Measurements from ENCODE around the gene NHLRC2.
A peak's percentile ranks its signal among the peaks of the same experiment; 100 is the strongest.

NHLRC2 gene

GRCh38 chr10:113867904-113868303, 13.4 kb downstream of the NHLRC2 start:
- H3K27ac ChIP-seq (ENCODE audit: low read depth, low read length, poor library complexity, severe bottlenecking), result no peak overlapping the region
- H3K79me2 ChIP-seq (ENCODE audit: insufficient read depth, low read length), result peaks cover 15% of the 10 kb centered on the region
- H3K4me2 ChIP-seq (ENCODE audit: low read length), result no peak overlapping the region
- H2AFZ ChIP-seq (ENCODE audit: low read length), result no peak overlapping the region
- H3K4me3 ChIP-seq (ENCODE audit: low read depth, low read length, poor library complexity, severe bottlenecking), result no peak overlapping the region
- no peak overlapping the region for H3K9ac ChIP-seq (ENCODE audit: low read length)
- no peaks in the 10 kb centered on the region for H4K20me1 ChIP-seq (ENCODE audit: insufficient read depth, low read length)
- no peaks in the 10 kb centered on the region for H3K9me2 ChIP-seq (ENCODE audit: low read depth, low read length)
- H3K27me3 ChIP-seq (ENCODE audit: insufficient read depth, low read length), result no peaks in the 10 kb centered on the region
- peaks cover 33% of the 10 kb centered on the region for H3K36me3 ChIP-seq (ENCODE audit: insufficient read depth, low read length)
- TF ChIP-seq CTCF (IDR thresholded peaks at IDR 0.05; ENCODE audit: low read length) (no peak), EZH2 (IDR thresholded peaks at IDR 0.05; ENCODE audit: borderline replicate concordance, low read length) (no peak)
- 0 out of 2 replicates have a peak, but pooled peaks cover 3% of the 10 kb centered on the region for H3K9me3 ChIP-seq (ENCODE audit: low read length)
- no peaks in the 10 kb centered on the region for H3K4me1 ChIP-seq (ENCODE audit: insufficient read depth, low read length, severe bottlenecking)
- no peaks in the 10 kb centered on the region for H3F3A ChIP-seq (ENCODE audit: insufficient read depth, low read length)

DNA sequence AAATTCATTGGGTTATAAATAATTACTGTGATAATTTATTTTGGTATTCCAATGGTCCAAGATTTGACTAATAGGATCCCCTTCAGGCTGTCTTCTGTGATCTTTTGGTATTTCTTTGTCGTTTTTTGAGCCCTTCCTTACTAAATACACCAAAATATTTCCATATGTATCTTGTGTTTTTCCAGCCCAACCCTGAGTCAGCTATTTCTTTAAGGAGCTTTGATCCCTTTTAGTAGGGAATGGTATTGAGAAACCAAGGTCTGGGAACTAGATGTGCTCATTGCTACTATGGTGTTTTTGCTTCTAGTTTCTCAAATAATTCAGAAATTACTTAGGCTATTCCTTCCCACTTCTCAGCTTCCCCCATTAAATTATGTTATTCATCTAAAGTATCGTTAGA, 15.3 kb downstream of the NHLRC2 start:
- H3F3A ChIP-seq (ENCODE audit: insufficient read depth, low read length), result no peaks in the 10 kb centered on the region
- H3K36me3 ChIP-seq (ENCODE audit: insufficient read depth, low read length), result peaks cover 24% of the 10 kb centered on the region
- no peaks in the 10 kb centered on the region for H3K27me3 ChIP-seq (ENCODE audit: insufficient read depth, low read length)
- no peak overlapping the region for H3K4me3 ChIP-seq (ENCODE audit: low read depth, low read length, poor library complexity, severe bottlenecking)
- no peak overlapping the region for H2AFZ ChIP-seq (ENCODE audit: low read length)
- H3K9ac ChIP-seq (ENCODE audit: low read length), result no peak overlapping the region
- no peaks in the 10 kb centered on the region for H3K4me1 ChIP-seq (ENCODE audit: insufficient read depth, low read length, severe bottlenecking)
- no peak overlapping the region for H3K27ac ChIP-seq (ENCODE audit: low read depth, low read length, poor library complexity, severe bottlenecking)
- no peaks in the 10 kb centered on the region for H4K20me1 ChIP-seq (ENCODE audit: insufficient read depth, low read length)
- TF ChIP-seq CTCF (IDR thresholded peaks at IDR 0.05; ENCODE audit: low read length), result no peak
- TF ChIP-seq EZH2 (IDR thresholded peaks at IDR 0.05; ENCODE audit: borderline replicate concordance, low read length), result no peak
- peaks cover 5% of the 10 kb centered on the region; the same call in 1 of the 2 replicates for H3K9me3 ChIP-seq (ENCODE audit: low read length)
- no peaks in the 10 kb centered on the region for H3K9me2 ChIP-seq (ENCODE audit: low read depth, low read length)
- no peak overlapping the region for H3K4me2 ChIP-seq (ENCODE audit: low read length)
- peaks cover 19% of the 10 kb centered on the region for H3K79me2 ChIP-seq (ENCODE audit: insufficient read depth, low read length)

- H3K9me3 ChIP-seq (ENCODE audit: low read length), result peaks cover 5% of the 10 kb centered on the region; the same call in 1 of the 2 replicates
- H3K27me3 ChIP-seq (ENCODE audit: insufficient read depth, low read length), result no peaks in the 10 kb centered on the region
- no peak overlapping the region for H3K4me2 ChIP-seq (ENCODE audit: low read length)
- H3K9me2 ChIP-seq (ENCODE audit: low read depth, low read length), result no peaks in the 10 kb centered on the region
- peak; percentile 18; the same call in 1 of the 2 replicates for TF ChIP-seq CTCF (IDR thresholded peaks at IDR 0.05; ENCODE audit: low read length)
- TF ChIP-seq EZH2 (IDR thresholded peaks at IDR 0.05; ENCODE audit: borderline replicate concordance, low read length), result no peak
- no peaks in the 10 kb centered on the region for H4K20me1 ChIP-seq (ENCODE audit: insufficient read depth, low read length)
- no peak overlapping the region for H3K4me3 ChIP-seq (ENCODE audit: low read depth, low read length, poor library complexity, severe bottlenecking)
- H3K36me3 ChIP-seq (ENCODE audit: insufficient read depth, low read length), result peaks cover 23% of the 10 kb centered on the region
- H3F3A ChIP-seq (ENCODE audit: insufficient read depth, low read length), result no peaks in the 10 kb centered on the region
- H3K4me1 ChIP-seq (ENCODE audit: insufficient read depth, low read length, severe bottlenecking), result no peaks in the 10 kb centered on the region
- H2AFZ ChIP-seq (ENCODE audit: low read length), result no peak overlapping the region
- no peak overlapping the region for H3K27ac ChIP-seq (ENCODE audit: low read depth, low read length, poor library complexity, severe bottlenecking)
- no peak overlapping the region for H3K9ac ChIP-seq (ENCODE audit: low read length)
- H3K79me2 ChIP-seq (ENCODE audit: insufficient read depth, low read length), result peaks cover 15% of the 10 kb centered on the region
Measured at GRCh38 chr10:113872139-113873030, 17.9 kb downstream of the NHLRC2 start.
